Activated CD8-positive, alpha-beta T cell treated with anti-CD3 and anti-CD28 coated beads for 36 hours (primary cell): Measurements from ENCODE around the gene ELAVL4. TPM values are rescaled to one million over a fixed set of nuclear protein-coding genes. Genes with fewer than 3 reads are reported as not detected.

ENCODE experiments used
- ATAC-seq: fragments of 200-7000 bp; cut with Tn5 transposase; one replicate; pipeline ENCODE4 v1.10.0; 2021; ENCODE audit warnings: mild to moderate bottlenecking, moderate library complexity
- CTCF ChIA-PET: fragments of 350-600 bp; sonication (Branson Sonifier 250); formaldehyde crosslinking; loops from one replicate; lab custom pipeline; 2021; ENCODE audit warnings: antibody characterized with exemption; lab: Charles Lee
- POLR2A ChIA-PET: fragments of 350-600 bp; sonication (Branson Sonifier 250); formaldehyde crosslinking; loops from one replicate; lab custom pipeline; 2021; ENCODE audit warnings: antibody characterized with exemption; lab: Charles Lee
- DNase-seq: peaks from one replicate; pipeline ENCODE4 v3.0.0-alpha.2; 2020
- H3K27ac Mint-ChIP-seq: one replicate; pipeline ENCODE4 v1.8.0; 2021; ENCODE audit warnings: mild to moderate bottlenecking, mixed read lengths
- H3K27me3 Mint-ChIP-seq: one replicate; pipeline ENCODE4 v1.8.0; 2021; ENCODE audit warnings: mixed read lengths
- H3K36me3 Mint-ChIP-seq: one replicate; pipeline ENCODE4 v1.8.0; 2021; ENCODE audit warnings: low read depth, mixed read lengths
- H3K4me1 Mint-ChIP-seq: one replicate; pipeline ENCODE4 v1.8.0; 2021; ENCODE audit warnings: low read depth, mixed read lengths
- H3K4me3 Mint-ChIP-seq: one replicate; pipeline ENCODE4 v1.8.0; 2021; ENCODE audit warnings: mild to moderate bottlenecking, moderate library complexity, mixed read lengths
- H3K9me3 Mint-ChIP-seq: one replicate; pipeline ENCODE4 v1.8.0; 2021; ENCODE audit warnings: mixed read lengths
- CTCF ChIP-seq: fragments of 200-600 bp; IDR thresholded peaks from one replicate; pipeline ENCODE4 v1.8.0; 2022; ENCODE audit warnings: antibody characterized with exemption, mild to moderate bottlenecking
- intact Hi-C: fragments of 100-400 bp; cut with micrococcal nuclease; formaldehyde crosslinking; loops from one replicate; pipeline ENCODE4 v1.10.0; 2022
- total RNA-seq, 2 experiments: library from RNA; stranded (reverse); gene quantifications; one replicate each; pipeline ENCODE4 v1.2.3, GENCODE V29; 2021

ELAVL4 gene
- total RNA-seq, 2 experiments from 2014 or later, result not detected

GRCh38 chr1:50251702-50252101 lies 143.0 kb downstream of the ELAVL4 start:
- Mint-ChIP-seq H3K4me1 (no peaks in the 10 kb centered on the region), H3K4me3 (no peak overlapping the region), H3K9me3 (no peaks in the 10 kb centered on the region), H3K27ac (no peak overlapping the region), H3K27me3 (peaks cover 11% of the 10 kb centered on the region), H3K36me3 (no peaks in the 10 kb centered on the region)
- TF ChIP-seq CTCF, result no peak
- ATAC-seq (no peak), DNase-seq (no peak)
- CTCF ChIA-PET, result no interaction called here
- POLR2A ChIA-PET, result no interaction called here
- intact Hi-C loops, result no loop called here

GRCh38 chr1:50252196-50252595 lies 143.5 kb downstream of the ELAVL4 start:
- intact Hi-C loops, result no loop called here
- TF ChIP-seq CTCF, result no peak
- ATAC-seq (no peak), DNase-seq (no peak)
- Mint-ChIP-seq H3K27ac (no peak overlapping the region), H3K36me3 (no peaks in the 10 kb centered on the region), H3K4me3 (no peak overlapping the region), H3K27me3 (peaks cover 11% of the 10 kb centered on the region), H3K9me3 (no peaks in the 10 kb centered on the region), H3K4me1 (no peaks in the 10 kb centered on the region)
- POLR2A ChIA-PET, result no interaction called here
- CTCF ChIA-PET, result no interaction called here

Other genes with a start within 250 kb of the ELAVL4 start
- under 1 TPM in 1 of 2 experiments, not detected in 1; 0.14 TPM for gene AGBL4, start 85.0 kb upstream of the ELAVL4 start, total RNA-seq